Naive thymus-derived CD4-positive, alpha-beta T cell (primary cell): ENCODE measurements around the gene BNIP5. TPM values are rescaled to one million over a fixed set of nuclear protein-coding genes. Genes with fewer than 3 reads are reported as not detected.
"Not testable (repeated sequence)": the region's sequence is repeated elsewhere in the genome, so short reads cannot be mapped to it uniquely, and the experiment has no call there.

Experiments
- ATAC-seq: fragments of 150-1000 bp; cut with Tn5 transposase; 2 replicates; pipeline ENCODE4 v1.10.0; 2021; ENCODE audit warnings: mild to moderate bottlenecking, moderate library complexity
- CTCF ChIA-PET: fragments of 350-600 bp; sonication (Branson Sonifier 250); formaldehyde crosslinking; loops from one replicate; lab custom pipeline; 2021; ENCODE audit warnings: antibody characterized with exemption; lab: Charles Lee
- POLR2A ChIA-PET: fragments of 350-600 bp; sonication (Branson Sonifier 250); formaldehyde crosslinking; loops from one replicate; lab custom pipeline; 2021; ENCODE audit warnings: antibody characterized with exemption, inconsistent platforms; lab: Charles Lee
- DNase-seq, 9 donors: peaks; one replicate each; pipeline versions ENCODE4 v3.0.0 to v3.0.0-alpha.2; 2020 to 2022; ENCODE audit warnings: mixed read lengths in 1 of 9
- H3K27ac ChIP-seq: one replicate; pipeline ENCODE4 v1.7.0; 2013; ENCODE audit warnings: mild to moderate bottlenecking, low read depth, low read length, moderate library complexity
- H3K27me3 ChIP-seq, 2 donors: one replicate each; pipeline ENCODE4 v1.7.0; 2013; ENCODE audit warnings: low read length in 2 of 2, mild to moderate bottlenecking in 2 of 2, moderate library complexity in 2 of 2; ENCODE audit not compliant: control insufficient read depth in 2 of 2, insufficient read depth in 2 of 2
- H3K36me3 ChIP-seq, 3 experiments: 1 replicate in 2 of 3; 2 replicates in 1 of 3; pipeline ENCODE4 v1.7.0; 2013; ENCODE audit warnings: low read length in 3 of 3, mild to moderate bottlenecking in 3 of 3, moderate library complexity in 1 of 3; ENCODE audit not compliant: insufficient read depth in 3 of 3, control insufficient read depth in 2 of 3
- H3K4me1 ChIP-seq, 2 donors: one replicate each; pipeline ENCODE4 v1.7.0; 2013; ENCODE audit warnings: low read length in 2 of 2, mild to moderate bottlenecking in 2 of 2, moderate library complexity in 1 of 2; ENCODE audit not compliant: control insufficient read depth in 2 of 2, insufficient read depth in 2 of 2
- H3K4me3 ChIP-seq: 2 replicates; pipeline ENCODE4 v1.7.0; 2013; ENCODE audit warnings: mild to moderate bottlenecking, low read length
- H3K9me3 ChIP-seq, 3 experiments: 1 replicate in 2 of 3; 2 replicates in 1 of 3; pipeline ENCODE4 v1.7.0; 2013; ENCODE audit warnings: low read length in 3 of 3; ENCODE audit not compliant: control insufficient read depth in 2 of 3
- H3K27ac Mint-ChIP-seq, 9 donors: one replicate each; pipeline ENCODE4 v1.8.0; 2020 to 2022; ENCODE audit warnings: mixed read lengths in 9 of 9, mild to moderate bottlenecking in 8 of 9, moderate library complexity in 5 of 9, inconsistent platforms in 2 of 9
- H3K27me3 Mint-ChIP-seq, 5 donors: one replicate each; pipeline ENCODE4 v1.8.0; 2021 to 2022; ENCODE audit warnings: mixed read lengths in 5 of 5, mild to moderate bottlenecking in 1 of 5
- H3K36me3 Mint-ChIP-seq, 5 donors: one replicate each; pipeline ENCODE4 v1.8.0; 2020 to 2022; ENCODE audit warnings: mixed read lengths in 5 of 5, mild to moderate bottlenecking in 3 of 5, inconsistent platforms in 1 of 5
- H3K4me1 Mint-ChIP-seq, 7 donors: one replicate each; pipeline ENCODE4 v1.8.0; 2020 to 2022; ENCODE audit warnings: mixed read lengths in 7 of 7, mild to moderate bottlenecking in 3 of 7, inconsistent platforms in 1 of 7
- H3K4me3 Mint-ChIP-seq, 10 donors: one replicate each; pipeline ENCODE4 v1.8.0; 2020 to 2022; ENCODE audit warnings: mild to moderate bottlenecking in 10 of 10, mixed read lengths in 10 of 10, moderate library complexity in 6 of 10, inconsistent platforms in 2 of 10
- H3K9me3 Mint-ChIP-seq, 11 donors: one replicate each; pipeline ENCODE4 v1.8.0; 2020 to 2022; ENCODE audit warnings: mixed read lengths in 11 of 11, mild to moderate bottlenecking in 4 of 11, inconsistent platforms in 1 of 11, moderate library complexity in 1 of 11
- intact Hi-C, 2 donors: fragments of 100-400 bp; cut with micrococcal nuclease; formaldehyde crosslinking; loops; one replicate each; pipeline ENCODE4 v1.15.1; 2023
- polyA plus RNA-seq, 2 donors: library from polyadenylated mRNA; unstranded; fragments of 300-500 nt; fragmentation: Illumina TruSeq; gene quantifications; one replicate each; pipeline ENCODE4 v1.2.3, GENCODE V29; 2021
- total RNA-seq, 6 experiments: library from RNA in 5 of 6; stranded (reverse) in 5 of 6; gene quantifications; 1 replicate in 5 of 6; 2 replicates in 1 of 6; pipeline ENCODE4 v1.2.3 and lab custom pipeline; 2021 to 2026

Gene BNIP5
- total and polyA plus RNA-seq, 7 experiments from 2014 or later: 0.05 TPM; not detected in 6

DNA sequence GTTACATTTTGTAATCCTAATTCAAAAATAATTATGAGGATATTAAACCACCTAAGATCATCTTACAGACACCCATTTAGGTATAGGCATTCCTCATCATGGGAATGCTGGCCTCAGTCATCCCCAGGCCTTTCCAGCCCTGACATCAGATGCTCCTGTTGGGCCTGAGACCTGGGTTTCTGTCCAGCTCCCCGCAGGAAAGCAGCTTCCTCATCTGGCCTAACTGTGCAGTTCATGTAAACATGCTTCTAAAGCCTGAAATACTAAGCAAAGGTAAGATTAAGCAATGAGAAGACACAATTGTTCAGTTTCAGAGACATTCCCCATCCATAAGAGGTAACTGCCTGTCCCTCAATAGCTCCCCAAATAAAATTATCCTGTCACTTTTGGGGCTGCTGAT, 31.7 kb upstream of the BNIP5 start:
- ATAC-seq (no peak), DNase-seq (no peak)
- H3K27me3 ChIP-seq: no peaks in the 10 kb centered on the region
- H3K9me3 ChIP-seq: no peaks in the 10 kb centered on the region
- Mint-ChIP-seq H3K9me3 (no peaks in the 10 kb centered on the region), H3K4me3 (no peak overlapping the region), H3K27ac (no peak overlapping the region), H3K27me3 (no peaks in the 10 kb centered on the region), H3K4me1 (peaks cover 0 to 9% (median 0%) of the 10 kb centered on the region in 7 donors), H3K36me3 (peaks cover 0 to 6% (median 0%) of the 10 kb centered on the region in 5 donors)
- no peak overlapping the region for H3K27ac ChIP-seq
- H3K4me1 ChIP-seq: no peaks in the 10 kb centered on the region
- ChIA-PET POLR2A (no interaction called here), CTCF (no interaction called here)
- no peaks in the 10 kb centered on the region for H3K36me3 ChIP-seq
- H3K4me3 ChIP-seq: no peak overlapping the region
- intact Hi-C loops: no loop called here

- no peaks in the 10 kb centered on the region for H3K9me3 ChIP-seq
- DNase-seq: no peak
- Mint-ChIP-seq H3K4me1 (peaks cover 0 to 14% (median 0%) of the 10 kb centered on the region in 7 donors), H3K36me3 (peaks cover 0 to 7% (median 0%) of the 10 kb centered on the region in 5 donors), H3K9me3 (no peaks in the 10 kb centered on the region), H3K27ac (peak overlapping the region in 1 of 9 donors; percentile 59), H3K4me3 (no peak overlapping the region), H3K27me3 (no peaks in the 10 kb centered on the region)
- no peaks in the 10 kb centered on the region for H3K36me3 ChIP-seq
- ChIA-PET POLR2A (no interaction called here), CTCF (no interaction called here)
- no peaks in the 10 kb centered on the region for H3K27me3 ChIP-seq
- intact Hi-C loops: no loop called here
- ATAC-seq: no peak
- no peak overlapping the region for H3K27ac ChIP-seq
- H3K4me1 ChIP-seq: no peaks in the 10 kb centered on the region
- no peak overlapping the region for H3K4me3 ChIP-seq
These were observed 31.1 kb upstream of the BNIP5 start for GRCh38 chr6:36367743-36368142.

DNA sequence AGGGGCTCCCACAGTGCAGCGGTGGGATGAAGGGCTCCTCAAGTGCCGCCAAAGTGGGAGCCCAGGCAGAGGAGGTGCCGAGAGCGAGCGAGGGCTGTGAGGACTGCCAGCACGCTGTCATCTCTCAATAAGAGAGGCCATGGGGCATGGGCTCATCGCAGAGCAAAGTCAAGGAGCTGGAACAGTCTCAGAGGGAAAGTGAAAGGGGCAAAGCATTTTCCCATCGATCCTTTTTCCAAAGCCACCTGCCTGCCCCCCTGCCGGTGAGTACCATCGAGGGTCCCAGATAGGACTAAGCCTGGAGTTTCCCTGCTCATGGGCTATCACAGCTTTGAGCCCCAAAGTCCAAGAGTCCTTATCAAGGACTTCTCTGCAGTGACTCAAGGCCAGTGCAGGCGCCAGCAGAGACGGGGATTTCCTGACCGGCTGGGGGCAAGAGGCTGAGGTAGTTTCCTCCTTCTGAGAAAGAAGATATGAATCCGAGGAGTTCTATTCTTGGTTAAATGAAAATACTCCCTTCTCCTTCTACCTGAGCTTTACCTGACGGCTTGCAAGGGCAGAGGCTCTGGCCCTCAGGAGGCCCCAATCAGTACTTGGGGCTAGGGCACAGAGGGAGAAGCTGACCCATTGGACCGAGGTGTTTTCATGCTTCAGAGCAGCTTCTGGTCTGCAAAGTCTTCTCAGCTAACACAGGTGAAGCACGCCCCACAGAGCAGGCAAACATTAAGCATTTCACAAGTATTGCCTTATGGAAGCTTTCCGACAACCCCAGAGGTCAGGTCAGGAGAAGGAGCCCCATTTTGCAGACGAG, 28.2 kb upstream of the BNIP5 start:
- Histone ChIP-seq H3K36me3 (no peaks in the 10 kb centered on the region), H3K4me3 (no peak overlapping the region), H3K27me3 (no peaks in the 10 kb centered on the region), H3K27ac (no peak overlapping the region), H3K4me1 (peaks cover 4 to 6% of the 10 kb centered on the region in 2 donors), H3K9me3 (no peaks in the 10 kb centered on the region)
- ATAC-seq (no peak), DNase-seq (no peak)
- peaks cover 0 to 16% (median 4%) of the 10 kb centered on the region in 7 donors for H3K4me1 Mint-ChIP-seq
- H3K36me3 Mint-ChIP-seq: peaks cover 0 to 4% (median 0%) of the 10 kb centered on the region in 5 donors
- CTCF ChIA-PET: no interaction called here
- H3K4me3 Mint-ChIP-seq: no peak overlapping the region
- peak overlapping the region in 1 of 9 donors; percentile 13 for H3K27ac Mint-ChIP-seq
- no peaks in the 10 kb centered on the region for H3K9me3 Mint-ChIP-seq
- POLR2A ChIA-PET: interaction anchor here (0.6 kb wide), 1 partner anchor 250 kb away, joined by 4 read pairs; no protein-coding TSS in a partner anchor
- no peaks in the 10 kb centered on the region for H3K27me3 Mint-ChIP-seq
- intact Hi-C loops: no loop called here

DNA sequence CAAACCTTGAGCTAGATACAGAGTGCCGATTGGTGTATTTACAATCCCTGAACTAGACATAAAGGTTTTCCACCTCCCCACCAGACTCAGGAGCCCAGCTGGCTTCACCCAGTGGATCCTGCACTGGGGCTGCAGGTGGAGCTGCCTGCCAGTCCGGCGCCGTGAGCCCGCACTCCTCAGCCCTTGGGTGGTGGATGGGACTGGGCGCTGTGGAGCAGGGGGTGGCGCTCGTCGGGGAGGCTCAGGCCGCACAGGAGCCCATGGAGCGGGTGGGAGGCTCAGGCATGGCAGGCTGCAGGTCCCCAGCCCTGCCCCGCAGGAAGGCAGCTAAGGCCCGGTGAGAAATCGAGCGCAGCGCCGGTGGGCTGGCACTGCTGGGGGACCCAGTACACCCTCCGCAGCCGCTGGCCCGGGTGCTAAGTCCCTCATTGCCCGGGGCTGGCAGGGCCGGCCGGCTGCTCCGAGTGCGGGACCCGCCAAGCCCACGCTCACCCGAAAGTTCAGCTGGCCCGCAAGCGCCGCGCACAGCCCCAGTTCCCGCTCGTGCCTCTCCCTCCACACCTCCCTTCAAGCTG, 27.5 kb upstream of the BNIP5 start:
- intact Hi-C loops, H3K9me3 Mint-ChIP-seq, H3K9me3 ChIP-seq, H3K27me3 Mint-ChIP-seq, H3K27ac Mint-ChIP-seq, POLR2A ChIA-PET, H3K36me3 Mint-ChIP-seq, H3K27me3 ChIP-seq, H3K27ac ChIP-seq, H3K36me3 ChIP-seq, H3K4me1 ChIP-seq, DNase-seq, ATAC-seq, H3K4me3 Mint-ChIP-seq, H3K4me3 ChIP-seq: not testable (repeated sequence)
- H3K4me1 Mint-ChIP-seq: peaks cover 0 to 18% (median 4%) of the 10 kb centered on the region in 7 donors
- CTCF ChIA-PET: interaction anchor here (2.0 kb wide), 1 partner anchor 23 kb away, joined by 6 read pairs; no protein-coding TSS in a partner anchor

- POLR2A ChIA-PET, ATAC-seq, H3K4me3 ChIP-seq, H3K9me3 ChIP-seq, intact Hi-C loops, H3K27me3 Mint-ChIP-seq, H3K27ac ChIP-seq, H3K9me3 Mint-ChIP-seq, DNase-seq, H3K4me3 Mint-ChIP-seq, H3K36me3 Mint-ChIP-seq, H3K27me3 ChIP-seq, H3K27ac Mint-ChIP-seq, H3K4me1 ChIP-seq, H3K36me3 ChIP-seq: not testable (repeated sequence)
- CTCF ChIA-PET: interaction anchor here (0.7 to 2.0 kb wide), 2 partner anchors 23 to 366 kb away, joined by 5 to 6 read pairs; no protein-coding TSS in a partner anchor
- H3K4me1 Mint-ChIP-seq: peaks cover 0 to 24% (median 4%) of the 10 kb centered on the region in 7 donors
These were observed 26.7 kb upstream of the BNIP5 start for GRCh38 chr6:36363371-36363752.

DNA sequence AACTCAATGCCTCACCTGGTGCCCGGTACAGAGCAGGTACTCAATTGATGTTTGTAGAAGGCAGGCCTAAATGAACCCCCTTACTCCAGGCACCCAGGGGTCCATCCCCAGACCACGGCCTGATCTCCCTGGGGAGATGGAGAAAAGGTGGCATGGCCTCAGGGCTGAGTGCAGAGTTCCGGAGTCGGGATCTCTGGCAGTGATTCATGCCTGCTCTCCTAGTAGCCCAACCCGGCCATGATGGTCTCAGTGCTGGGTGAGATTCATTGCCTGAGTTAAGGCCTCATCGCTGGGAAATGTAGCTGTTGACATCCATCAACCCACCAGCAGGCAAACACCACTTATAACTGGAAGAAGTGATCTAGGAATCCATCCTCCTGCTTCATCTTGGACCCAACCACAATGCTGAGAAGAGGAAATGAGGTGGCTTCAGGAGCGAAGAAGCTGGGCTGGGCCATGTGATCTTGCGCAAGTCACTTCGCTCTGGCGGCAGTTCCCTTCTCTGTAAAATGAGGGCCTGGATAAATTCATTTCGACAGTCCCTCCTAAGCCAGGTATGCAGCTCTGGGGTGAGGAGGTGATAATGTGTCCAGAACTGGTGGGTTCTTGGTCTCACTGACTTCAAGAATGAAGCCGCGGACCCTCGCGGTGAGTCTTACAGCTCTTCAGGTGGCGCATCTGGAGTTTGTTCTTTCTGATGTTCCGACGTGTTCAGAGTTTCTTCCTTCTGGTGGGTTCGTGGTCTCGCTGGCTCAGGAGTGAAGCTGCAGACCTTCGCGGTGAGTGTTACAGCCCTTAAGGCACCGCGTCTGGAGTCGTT, 26.1 kb upstream of the BNIP5 start:
- no peaks in the 10 kb centered on the region for H3K9me3 ChIP-seq
- Mint-ChIP-seq H3K4me3 (no peak overlapping the region), H3K36me3 (peaks cover 0 to 4% (median 0%) of the 10 kb centered on the region in 5 donors), H3K9me3 (no peaks in the 10 kb centered on the region), H3K4me1 (peaks cover 0 to 30% (median 4%) of the 10 kb centered on the region in 7 donors), H3K27me3 (peaks cover 0 to 6% (median 0%) of the 10 kb centered on the region in 5 donors), H3K27ac (peak overlapping the region in 1 of 9 donors; percentile 18)
- ChIA-PET CTCF (interaction anchor here (0.6 to 2.0 kb wide), 4 partner anchors 18 to 366 kb away, joined by 3 to 6 read pairs (median 4); no protein-coding TSS in a partner anchor), POLR2A (no interaction called here)
- no peaks in the 10 kb centered on the region for H3K36me3 ChIP-seq
- no peak for DNase-seq
- H3K4me1 ChIP-seq: peaks cover 4 to 6% of the 10 kb centered on the region in 2 donors
- no peak overlapping the region for H3K27ac ChIP-seq
- intact Hi-C loops: no loop called here
- no peak overlapping the region for H3K4me3 ChIP-seq
- no peaks in the 10 kb centered on the region for H3K27me3 ChIP-seq
- ATAC-seq: no peak
